K562 (cell line): ENCODE data around the gene SRSF6. TPM values are rescaled to one million over a fixed set of nuclear protein-coding genes. Genes with fewer than 3 reads are reported as not detected.
A peak's percentile ranks its signal among the peaks of the same experiment; 100 is the strongest.

Experiments
- CBX8 ChIP-seq: fragments of 200-600 bp; sonication (generic); IDR thresholded peaks from 2 replicates; pipeline ENCODE4 v1.6.1; 2012; ENCODE audit warnings: borderline replicate concordance, mixed run types, low read depth, mild to moderate bottlenecking, moderate library complexity, mixed read lengths, low read length, control low read depth, inconsistent platforms; ENCODE audit not compliant: poor library complexity, severe bottlenecking; ENCODE audit errors: extremely low read depth
- GATA2 ChIP-seq: sonication (generic); formaldehyde crosslinking; IDR thresholded peaks from 2 replicates; pipeline ENCODE4 v1.4.0; 2020; ENCODE audit warnings: mild to moderate bottlenecking, missing genetic modification reagents
- HNRNPL ChIP-seq: fragments of 200-400 bp; formaldehyde crosslinking; IDR thresholded peaks from 2 replicates; pipeline ENCODE4 v1.6.1; 2017; ENCODE audit warnings: low read depth, mild to moderate bottlenecking, low read length
- MTA3 ChIP-seq: fragments of 450-650 bp; formaldehyde crosslinking; IDR thresholded peaks from 2 replicates; pipeline ENCODE4 v1.6.1; 2017; ENCODE audit warnings: mild to moderate bottlenecking, borderline replicate concordance
- NONO ChIP-seq, 2 experiments: fragments of 200-400 bp in 1 of 2; fragments of 450-650 bp in 1 of 2; formaldehyde crosslinking in 1 of 2; IDR thresholded peaks; 2 replicates each; pipeline ENCODE4 v1.6.1; 2017; ENCODE audit warnings: low read depth in 2 of 2, mild to moderate bottlenecking in 2 of 2, moderate library complexity in 2 of 2, low read length in 1 of 2
- PATZ1 ChIP-seq: fragments of 250-450 bp; sonication (Bioruptor Pico); IDR thresholded peaks from 2 replicates; pipeline ENCODE4 v1.5.0; 2020; ENCODE audit warnings: mild to moderate bottlenecking, borderline replicate concordance
- PHB2 ChIP-seq: fragments of 450-650 bp; IDR thresholded peaks from 2 replicates; pipeline ENCODE4 v1.6.1; 2017; ENCODE audit warnings: low read depth
- PPARD ChIP-seq: fragments of 250-450 bp; sonication (Bioruptor Pico); IDR thresholded peaks from 2 replicates; pipeline ENCODE4 v1.8.0; 2022; ENCODE audit warnings: inconsistent platforms, mild to moderate bottlenecking, moderate library complexity
- SIX5 ChIP-seq, 2 experiments: IDR thresholded peaks; 2 replicates each; pipeline ENCODE4 v1.6.1; 2011; ENCODE audit warnings: low read length in 2 of 2, borderline replicate concordance in 1 of 2, low read depth in 1 of 2, mild to moderate bottlenecking in 1 of 2, moderate library complexity in 1 of 2; ENCODE audit not compliant: insufficient read depth in 1 of 2
- STAT5A ChIP-seq: IDR thresholded peaks from 2 replicates; pipeline ENCODE4 v1.6.1; 2012; ENCODE audit warnings: low read length, inconsistent platforms, borderline replicate concordance
- U2AF2 ChIP-seq: fragments of 200-400 bp; formaldehyde crosslinking; optimal IDR thresholded peaks from 2 replicates; pipeline ENCODE3; 2017; ENCODE audit warnings: low read depth, mild to moderate bottlenecking, low read length
- ZBTB9 ChIP-seq: fragments of 450-650 bp; formaldehyde crosslinking; IDR thresholded peaks from 2 replicates; pipeline ENCODE4 v1.4.0; 2020; ENCODE audit warnings: mild to moderate bottlenecking, moderate library complexity
- ZNF589 ChIP-seq: fragments of 200-800 bp; sonication (Bioruptor generic); IDR thresholded peaks from 2 replicates; pipeline ENCODE4 v1.6.1; 2016; ENCODE audit warnings: low read depth, missing genetic modification characterization, missing compliant biosample characterization
- polyA plus RNA-seq, 8 experiments: library from polyadenylated mRNA; depleted of rRNA in 4 of 8; stranded (reverse) in 5 of 8; unstranded in 3 of 8; fragments of >200 nt; fragmentation: Nextera tagmentation in 2 of 8; fragmentation: Illumina TruSeq in 1 of 8; extraction: Ambion mirVana in 2 of 8; extraction: Trizol in 1 of 8; gene quantifications; 2 replicates each; pipeline versions ENCODE4 v1.2.1 to v1.2.3, GENCODE V29; 2011 to 2014; ENCODE audit warnings: inconsistent platforms in 1 of 8, missing spikeins in 1 of 8
- total RNA-seq, 7 experiments: library from RNA; depleted of rRNA in 6 of 7; stranded (reverse); fragments of >200 nt in 6 of 7; fragmentation: Illumina TruSeq in 2 of 7; extraction: Trizol in 2 of 7; gene quantifications; 2 replicates each; pipeline versions ENCODE4 v1.2.1 to v1.2.3, GENCODE V29; 2011 to 2021; ENCODE audit warnings: low replicate concordance in 1 of 7
- TF ChIP-seq, protein P1 (sequence below), 2 experiments: IDR thresholded peaks in 1 of 2; conservative IDR thresholded peaks in 1 of 2; 2 replicates each; pipeline ENCODE4 v1.6.1; 2016; ENCODE audit warnings: low read depth in 2 of 2, mild to moderate bottlenecking in 1 of 2, missing compliant biosample characterization in 1 of 2, missing genetic modification characterization in 1 of 2, moderate library complexity in 1 of 2
- TF ChIP-seq, protein P2 (sequence below): sonication (generic); formaldehyde crosslinking; IDR thresholded peaks from 2 replicates; pipeline ENCODE4 v1.8.1; 2023; ENCODE audit warnings: missing genetic modification reagents, mild to moderate bottlenecking, borderline replicate concordance

SRSF6 gene
- total and polyA plus RNA-seq, 9 of the 15 experiments (the other 6 are each of a cell fraction or from before 2014, with no cell fraction given) = 52.4 to 165 (median 117) TPM

DNA sequence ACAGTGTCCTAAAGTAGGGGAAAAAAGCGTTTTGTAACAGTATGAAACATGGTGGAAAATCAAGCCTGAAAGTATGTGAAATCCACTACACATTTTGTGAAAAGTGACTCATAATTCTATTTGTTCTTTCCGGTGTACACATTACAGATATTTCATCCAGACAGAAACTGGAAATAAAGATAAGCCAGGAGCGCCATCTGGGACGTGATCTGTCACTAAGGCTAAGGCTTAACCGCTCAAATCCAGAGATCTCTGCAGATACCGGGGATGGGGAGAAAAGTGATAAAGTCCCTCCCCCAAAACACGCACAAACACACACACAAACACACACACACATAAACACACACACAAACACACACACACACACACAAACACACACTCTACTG is 26.6 kb upstream of the SRSF6 start (continued):
- TF ChIP-seq MTA3 = no peak
- no peak for TF ChIP-seq HNRNPL
- no peak for TF ChIP-seq CBX8
- TF ChIP-seq PPARD (CRISPR knock-in tag) = no peak
- no peak for TF ChIP-seq SIX5 (IDR thresholded peaks at IDR 0.05; ENCODE audit: borderline replicate concordance in 1 of 2, insufficient read depth in 1 of 2, low read depth in 1 of 2, low read length in 2 of 2)
- no peak for TF ChIP-seq NONO (IDR thresholded peaks at IDR 0.05; ENCODE audit: low read depth in 2 of 2, low read length in 1 of 2)
- no peak for TF ChIP-seq U2AF2
- 0 out of 2 replicates have a peak, but pooled peaks have one; percentile 48 for TF ChIP-seq ZNF589 (CRISPR knock-in tag)
- TF ChIP-seq PATZ1 (CRISPR knock-in tag) = no peak
- TF ChIP-seq STAT5A = 0 out of 2 replicates have a peak, but pooled peaks have one; percentile 17
- TF ChIP-seq ZBTB9 = no peak
- TF ChIP-seq, protein P1, sequence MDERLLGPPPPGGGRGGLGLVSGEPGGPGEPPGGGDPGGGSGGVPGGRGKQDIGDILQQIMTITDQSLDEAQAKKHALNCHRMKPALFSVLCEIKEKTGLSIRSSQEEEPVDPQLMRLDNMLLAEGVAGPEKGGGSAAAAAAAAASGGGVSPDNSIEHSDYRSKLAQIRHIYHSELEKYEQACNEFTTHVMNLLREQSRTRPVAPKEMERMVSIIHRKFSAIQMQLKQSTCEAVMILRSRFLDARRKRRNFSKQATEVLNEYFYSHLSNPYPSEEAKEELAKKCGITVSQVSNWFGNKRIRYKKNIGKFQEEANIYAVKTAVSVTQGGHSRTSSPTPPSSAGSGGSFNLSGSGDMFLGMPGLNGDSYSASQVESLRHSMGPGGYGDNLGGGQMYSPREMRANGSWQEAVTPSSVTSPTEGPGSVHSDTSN (CRISPR knock-in tag; IDR thresholded peaks at IDR 0.05; ENCODE audit: low read depth) = no peak
- TF ChIP-seq, protein P1 (tag; conservative IDR thresholded peaks at IDR 0.05; ENCODE audit: low read depth) = no peak
- no peak for TF ChIP-seq PHB2
- TF ChIP-seq, protein P2, sequence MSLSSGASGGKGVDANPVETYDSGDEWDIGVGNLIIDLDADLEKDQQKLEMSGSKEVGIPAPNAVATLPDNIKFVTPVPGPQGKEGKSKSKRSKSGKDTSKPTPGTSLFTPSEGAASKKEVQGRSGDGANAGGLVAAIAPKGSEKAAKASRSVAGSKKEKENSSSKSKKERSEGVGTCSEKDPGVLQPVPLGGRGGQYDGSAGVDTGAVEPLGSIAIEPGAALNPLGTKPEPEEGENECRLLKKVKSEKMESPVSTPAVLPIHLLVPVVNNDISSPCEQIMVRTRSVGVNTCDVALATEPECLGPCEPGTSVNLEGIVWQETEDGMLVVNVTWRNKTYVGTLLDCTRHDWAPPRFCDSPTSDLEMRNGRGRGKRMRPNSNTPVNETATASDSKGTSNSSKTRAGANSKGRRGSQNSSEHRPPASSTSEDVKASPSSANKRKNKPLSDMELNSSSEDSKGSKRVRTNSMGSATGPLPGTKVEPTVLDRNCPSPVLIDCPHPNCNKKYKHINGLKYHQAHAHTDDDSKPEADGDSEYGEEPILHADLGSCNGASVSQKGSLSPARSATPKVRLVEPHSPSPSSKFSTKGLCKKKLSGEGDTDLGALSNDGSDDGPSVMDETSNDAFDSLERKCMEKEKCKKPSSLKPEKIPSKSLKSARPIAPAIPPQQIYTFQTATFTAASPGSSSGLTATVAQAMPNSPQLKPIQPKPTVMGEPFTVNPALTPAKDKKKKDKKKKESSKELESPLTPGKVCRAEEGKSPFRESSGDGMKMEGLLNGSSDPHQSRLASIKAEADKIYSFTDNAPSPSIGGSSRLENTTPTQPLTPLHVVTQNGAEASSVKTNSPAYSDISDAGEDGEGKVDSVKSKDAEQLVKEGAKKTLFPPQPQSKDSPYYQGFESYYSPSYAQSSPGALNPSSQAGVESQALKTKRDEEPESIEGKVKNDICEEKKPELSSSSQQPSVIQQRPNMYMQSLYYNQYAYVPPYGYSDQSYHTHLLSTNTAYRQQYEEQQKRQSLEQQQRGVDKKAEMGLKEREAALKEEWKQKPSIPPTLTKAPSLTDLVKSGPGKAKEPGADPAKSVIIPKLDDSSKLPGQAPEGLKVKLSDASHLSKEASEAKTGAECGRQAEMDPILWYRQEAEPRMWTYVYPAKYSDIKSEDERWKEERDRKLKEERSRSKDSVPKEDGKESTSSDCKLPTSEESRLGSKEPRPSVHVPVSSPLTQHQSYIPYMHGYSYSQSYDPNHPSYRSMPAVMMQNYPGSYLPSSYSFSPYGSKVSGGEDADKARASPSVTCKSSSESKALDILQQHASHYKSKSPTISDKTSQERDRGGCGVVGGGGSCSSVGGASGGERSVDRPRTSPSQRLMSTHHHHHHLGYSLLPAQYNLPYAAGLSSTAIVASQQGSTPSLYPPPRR = no peak
- peak; percentile 63 for TF ChIP-seq GATA2 (CRISPR knock-in tag)
